Brain microvascular endothelial cell (primary cell): ENCODE results near the gene KCNK4.

Experiments
- DNase-seq: peaks from one replicate; pipeline ENCODE4 v3.0.0-alpha.2; 2020
- H3K27ac ChIP-seq: fragments of 250-450 bp; sonication (Bioruptor Pico); 2 replicates; pipeline ENCODE4 v1.5.1; 2020; ENCODE audit warnings: mild to moderate bottlenecking, moderate library complexity
- H3K27me3 ChIP-seq: fragments of 250-450 bp; sonication (Bioruptor Pico); replicated peaks from 2 replicates; pipeline ENCODE4 v1.5.1; 2020; ENCODE audit warnings: mild to moderate bottlenecking
- H3K36me3 ChIP-seq: fragments of 250-450 bp; sonication (Bioruptor Pico); replicated peaks from 2 replicates; pipeline ENCODE4 v1.5.1; 2020; ENCODE audit warnings: mild to moderate bottlenecking
- H3K4me3 ChIP-seq: 2 replicates; pipeline ENCODE4 v1.5.1; 2011; ENCODE audit warnings: low read depth, mild to moderate bottlenecking, control low read depth, low read length, moderate library complexity
- in situ Hi-C: cut with HindIII; loops from 2 replicates; pipeline ENCODE4 v1.10.0; 2017; ENCODE audit warnings: low sequenced_read_pairs, low pct_ligation_motif_present
- TF ChIP-seq, protein P1 (sequence below): IDR thresholded peaks from 2 replicates; pipeline ENCODE4 v1.5.1; 2011; ENCODE audit warnings: low read depth, mild to moderate bottlenecking, moderate library complexity, low read length, control low read depth, inconsistent platforms; ENCODE audit errors: missing control alignments

The KCNK4 gene

DNA sequence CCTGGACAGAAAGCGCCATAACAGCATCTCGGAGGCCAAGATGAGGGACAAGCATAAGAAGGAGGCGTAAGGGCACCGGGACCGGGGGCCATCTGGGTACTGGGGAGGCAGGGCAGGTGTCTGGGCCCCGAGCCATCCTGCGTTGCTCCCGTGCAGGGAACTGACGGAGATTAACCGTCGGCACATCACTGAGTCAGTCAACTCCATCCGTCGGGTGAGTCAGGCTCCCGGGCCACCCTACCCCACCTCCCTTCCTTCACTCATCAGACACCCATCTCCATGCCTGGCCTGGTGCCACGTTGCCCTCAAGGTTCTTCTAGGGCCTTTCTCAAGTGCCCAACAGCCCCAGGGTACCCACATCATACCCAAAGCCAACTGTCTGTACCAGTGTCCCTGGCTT is 24.8 kb upstream of the KCNK4 start:
- TF ChIP-seq, protein P1, sequence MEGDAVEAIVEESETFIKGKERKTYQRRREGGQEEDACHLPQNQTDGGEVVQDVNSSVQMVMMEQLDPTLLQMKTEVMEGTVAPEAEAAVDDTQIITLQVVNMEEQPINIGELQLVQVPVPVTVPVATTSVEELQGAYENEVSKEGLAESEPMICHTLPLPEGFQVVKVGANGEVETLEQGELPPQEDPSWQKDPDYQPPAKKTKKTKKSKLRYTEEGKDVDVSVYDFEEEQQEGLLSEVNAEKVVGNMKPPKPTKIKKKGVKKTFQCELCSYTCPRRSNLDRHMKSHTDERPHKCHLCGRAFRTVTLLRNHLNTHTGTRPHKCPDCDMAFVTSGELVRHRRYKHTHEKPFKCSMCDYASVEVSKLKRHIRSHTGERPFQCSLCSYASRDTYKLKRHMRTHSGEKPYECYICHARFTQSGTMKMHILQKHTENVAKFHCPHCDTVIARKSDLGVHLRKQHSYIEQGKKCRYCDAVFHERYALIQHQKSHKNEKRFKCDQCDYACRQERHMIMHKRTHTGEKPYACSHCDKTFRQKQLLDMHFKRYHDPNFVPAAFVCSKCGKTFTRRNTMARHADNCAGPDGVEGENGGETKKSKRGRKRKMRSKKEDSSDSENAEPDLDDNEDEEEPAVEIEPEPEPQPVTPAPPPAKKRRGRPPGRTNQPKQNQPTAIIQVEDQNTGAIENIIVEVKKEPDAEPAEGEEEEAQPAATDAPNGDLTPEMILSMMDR, result no peak
- Histone ChIP-seq H3K27ac (no peak overlapping the region), H3K36me3 (peaks cover 55% of the 10 kb centered on the region), H3K27me3 (no peaks in the 10 kb centered on the region), H3K4me3 (no peak overlapping the region)
- in situ Hi-C loops, result no loop called here
- peak; percentile 45 for DNase-seq

DNA sequence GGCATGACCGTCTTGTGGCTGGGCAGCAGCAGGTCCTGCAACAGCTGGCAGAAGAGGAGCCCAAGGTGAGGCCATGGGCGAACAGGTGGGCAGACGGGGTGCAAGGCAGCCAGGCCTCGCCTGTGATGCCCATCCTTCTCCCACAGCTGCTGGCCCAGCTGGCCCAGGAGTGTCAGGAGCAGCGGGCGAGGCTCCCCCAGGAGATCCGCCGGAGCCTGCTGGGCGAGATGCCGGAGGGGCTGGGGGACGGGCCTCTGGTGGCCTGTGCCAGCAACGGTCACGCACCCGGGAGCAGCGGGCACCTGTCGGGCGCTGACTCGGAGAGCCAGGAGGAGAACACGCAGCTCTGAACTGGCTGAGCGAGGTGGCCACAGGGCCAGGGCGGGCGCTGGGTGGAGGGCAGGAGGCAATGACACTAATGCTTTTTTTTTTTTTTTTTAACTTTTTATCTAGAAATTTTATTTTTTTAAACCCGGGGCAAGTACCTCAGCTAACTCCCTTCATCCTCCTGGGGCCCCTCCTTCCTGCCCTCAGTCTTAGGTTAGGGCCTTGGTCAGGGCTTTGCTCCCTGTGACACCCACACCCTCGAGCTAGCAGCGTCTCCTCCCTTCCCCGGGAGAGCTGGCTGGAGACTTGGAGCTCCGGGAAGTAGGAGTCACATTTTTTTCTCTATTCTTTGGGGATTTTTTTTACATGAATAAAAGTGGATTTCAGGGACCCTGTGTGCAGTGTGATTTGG is 23.7 kb upstream of the KCNK4 start:
- TF ChIP-seq, protein P1, result no peak
- Histone ChIP-seq H3K27me3 (no peaks in the 10 kb centered on the region), H3K27ac (no peak overlapping the region), H3K4me3 (no peak overlapping the region), H3K36me3 (peaks cover 46% of the 10 kb centered on the region)
- in situ Hi-C loops, result no loop called here
- DNase-seq, result no peak

DNA sequence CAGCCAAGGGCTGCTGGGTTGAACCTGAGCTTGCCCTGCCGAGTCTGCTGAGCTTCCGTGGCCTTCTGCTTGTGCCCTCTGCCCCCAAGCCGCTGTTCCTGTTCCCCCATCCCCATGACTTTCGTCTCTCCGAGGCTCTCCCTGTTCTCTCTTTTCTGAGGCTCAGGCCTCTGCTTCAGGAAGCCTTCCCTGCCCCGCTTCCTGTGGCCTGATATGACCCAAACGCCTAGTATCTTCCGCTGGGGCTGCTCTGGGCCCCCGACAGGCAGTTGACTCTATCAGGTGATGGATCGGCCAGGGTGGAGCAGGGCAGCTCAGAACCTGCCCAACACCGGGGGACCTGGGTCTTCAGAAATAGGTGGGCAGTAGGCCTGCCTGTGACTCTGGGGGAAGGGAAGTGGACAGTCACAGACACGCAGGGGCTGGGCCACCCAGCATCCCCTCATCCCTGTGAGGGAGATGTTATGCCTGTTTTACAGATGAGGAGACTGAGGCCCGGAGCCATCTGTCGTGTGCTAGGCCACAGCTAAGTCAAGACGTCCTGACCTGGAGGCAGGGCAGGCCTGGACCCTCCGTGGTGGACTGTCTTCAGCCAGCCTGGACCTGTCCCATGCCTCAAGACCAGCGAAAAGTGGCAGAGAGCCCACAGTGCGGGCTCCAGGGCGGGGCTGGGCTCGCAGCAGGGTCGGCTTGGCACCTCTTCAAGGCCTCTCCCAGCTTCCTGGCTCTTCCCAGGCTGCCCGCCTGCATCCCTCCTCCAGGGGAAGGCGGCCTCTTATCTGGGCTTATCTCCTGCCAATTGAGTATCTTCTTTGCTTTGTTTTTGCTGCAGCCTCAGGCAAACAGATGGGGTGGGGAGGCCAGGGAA is 22.8 kb upstream of the KCNK4 start:
- no peaks in the 10 kb centered on the region for H3K27me3 ChIP-seq
- TF ChIP-seq, protein P1, result no peak
- peaks cover 40% of the 10 kb centered on the region for H3K36me3 ChIP-seq
- peak overlapping the region; percentile 66 for H3K27ac ChIP-seq
- in situ Hi-C loops, result no loop called here
- peak; percentile 35 for DNase-seq
- H3K4me3 ChIP-seq, result peak overlapping the region; percentile 75

DNA sequence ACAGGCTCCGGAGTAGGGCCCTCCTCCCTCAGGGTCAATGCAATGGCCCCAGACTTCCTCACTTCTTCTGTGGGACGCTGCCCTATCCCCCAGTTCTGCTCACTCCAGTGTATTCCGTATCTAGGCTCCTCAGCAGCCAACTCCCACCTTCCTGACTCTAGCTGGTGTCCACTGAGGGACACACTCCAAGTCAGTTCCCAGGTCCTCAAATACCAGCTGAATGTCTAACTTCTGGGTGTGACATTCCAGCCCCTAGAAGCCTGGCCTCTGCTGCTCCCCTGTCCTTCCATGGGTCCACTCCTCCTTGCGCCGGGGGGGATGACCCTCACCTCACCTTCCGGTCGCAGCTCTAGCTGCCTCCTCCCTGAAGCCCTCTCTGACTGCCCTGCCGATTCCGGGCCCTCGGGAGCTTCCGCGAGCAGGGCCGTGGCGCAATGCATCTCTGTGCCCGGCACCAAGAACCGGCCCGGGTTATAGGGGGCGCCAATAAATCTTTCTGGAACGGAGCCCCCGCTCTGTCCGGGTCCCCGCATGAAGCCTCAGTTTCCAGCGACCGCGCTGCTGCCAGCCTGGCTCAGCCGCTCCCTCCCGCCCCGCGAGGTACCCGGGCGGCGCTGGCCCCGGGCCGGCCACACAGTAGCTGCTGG is 22.1 kb upstream of the KCNK4 start:
- in situ Hi-C loops, result no loop called here
- H3K27me3 ChIP-seq, result no peaks in the 10 kb centered on the region
- H3K36me3 ChIP-seq, result peaks cover 32% of the 10 kb centered on the region
- H3K27ac ChIP-seq, result peak overlapping the region; percentile 66
- TF ChIP-seq, protein P1, result no peak
- DNase-seq, result peak; percentile 34
- H3K4me3 ChIP-seq, result peak overlapping the region; percentile 75

DNA sequence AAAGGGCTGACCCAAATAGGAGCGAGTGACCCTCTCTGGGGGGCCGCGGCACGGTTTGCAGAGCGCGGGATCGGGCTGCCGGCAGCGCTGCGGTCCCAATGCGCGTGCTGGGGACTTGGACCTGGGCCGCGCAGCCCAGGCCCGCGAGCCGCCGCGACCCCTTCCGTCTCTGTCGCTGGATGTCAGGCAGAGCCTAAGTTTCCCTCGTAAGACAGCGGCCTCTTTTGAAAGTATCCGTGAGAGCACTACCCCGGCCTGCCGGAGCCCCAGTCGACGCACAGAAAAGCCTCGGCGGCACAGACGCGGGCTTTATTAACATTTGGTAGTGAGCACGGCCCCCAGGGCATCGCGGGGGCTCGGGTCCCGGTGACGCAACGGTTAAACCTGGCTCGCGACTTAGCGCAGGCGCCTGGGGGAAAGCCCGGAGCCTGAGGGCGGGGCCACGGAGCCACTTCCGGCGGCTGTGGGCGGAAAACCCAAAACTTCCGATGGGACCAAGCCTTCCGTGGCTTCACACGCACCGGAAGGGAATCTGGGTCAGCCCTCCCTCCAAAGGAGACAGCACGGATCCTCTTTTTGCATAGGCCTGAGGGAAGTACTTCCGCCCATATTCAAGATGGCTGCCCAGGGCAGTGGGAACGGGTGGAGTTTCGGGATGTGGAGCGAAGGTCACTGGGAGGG is 21.4 kb upstream of the KCNK4 start:
- Histone ChIP-seq H3K36me3 (peaks cover 25% of the 10 kb centered on the region), H3K4me3 (peak overlapping the region; percentile 75), H3K27ac (peak overlapping the region; percentile 88), H3K27me3 (no peaks in the 10 kb centered on the region)
- DNase-seq, result peak; percentile 99
- in situ Hi-C loops, result no loop called here
- TF ChIP-seq, protein P1, result no peak
